ENCODE data around the gene LCE3D.
"Not testable (repeated sequence)": the region's sequence is repeated elsewhere in the genome, so short reads cannot be mapped to it uniquely, and the experiment has no call there.

LCE3D gene

DNA sequence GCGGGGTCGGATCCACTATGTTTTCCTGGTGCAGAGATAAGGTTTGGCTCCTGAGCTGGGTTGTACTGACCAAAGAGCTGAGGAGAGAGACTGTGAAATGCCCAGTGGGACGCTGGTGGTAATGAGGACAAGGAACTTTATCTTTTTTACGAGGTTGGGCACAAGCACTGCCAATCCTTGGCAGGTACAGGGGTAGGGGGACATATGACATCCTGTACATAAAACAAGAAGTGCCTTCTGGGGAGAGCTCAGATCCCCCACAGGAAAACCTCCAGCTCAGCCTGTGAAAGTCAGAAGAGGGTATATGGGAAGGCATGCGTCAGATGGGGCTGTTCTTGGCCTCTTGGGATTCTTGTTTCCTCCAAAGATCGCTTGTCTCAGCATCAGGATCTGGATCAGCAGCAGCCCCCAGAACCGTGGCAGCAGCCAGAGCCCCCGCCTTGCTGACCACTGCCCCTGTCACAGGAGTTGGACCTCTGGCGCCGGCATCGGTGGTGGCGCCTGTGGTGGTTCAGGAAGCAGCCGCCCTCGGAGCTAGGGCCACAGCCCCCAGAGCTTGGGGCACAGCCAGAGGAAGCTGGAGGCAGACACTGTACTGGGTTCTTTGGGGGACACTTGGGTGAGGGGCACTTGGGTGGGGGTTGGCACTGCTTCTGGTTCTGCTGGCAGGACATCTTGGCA is 14.6 kb downstream of the LCE3D start:
- DNase-seq (ENCODE audit: low read depth, low spot score): no peak
- ChIA-PET CTCF (no interaction called here), POLR2A (no interaction called here)
- TF ChIP-seq, protein P1, sequence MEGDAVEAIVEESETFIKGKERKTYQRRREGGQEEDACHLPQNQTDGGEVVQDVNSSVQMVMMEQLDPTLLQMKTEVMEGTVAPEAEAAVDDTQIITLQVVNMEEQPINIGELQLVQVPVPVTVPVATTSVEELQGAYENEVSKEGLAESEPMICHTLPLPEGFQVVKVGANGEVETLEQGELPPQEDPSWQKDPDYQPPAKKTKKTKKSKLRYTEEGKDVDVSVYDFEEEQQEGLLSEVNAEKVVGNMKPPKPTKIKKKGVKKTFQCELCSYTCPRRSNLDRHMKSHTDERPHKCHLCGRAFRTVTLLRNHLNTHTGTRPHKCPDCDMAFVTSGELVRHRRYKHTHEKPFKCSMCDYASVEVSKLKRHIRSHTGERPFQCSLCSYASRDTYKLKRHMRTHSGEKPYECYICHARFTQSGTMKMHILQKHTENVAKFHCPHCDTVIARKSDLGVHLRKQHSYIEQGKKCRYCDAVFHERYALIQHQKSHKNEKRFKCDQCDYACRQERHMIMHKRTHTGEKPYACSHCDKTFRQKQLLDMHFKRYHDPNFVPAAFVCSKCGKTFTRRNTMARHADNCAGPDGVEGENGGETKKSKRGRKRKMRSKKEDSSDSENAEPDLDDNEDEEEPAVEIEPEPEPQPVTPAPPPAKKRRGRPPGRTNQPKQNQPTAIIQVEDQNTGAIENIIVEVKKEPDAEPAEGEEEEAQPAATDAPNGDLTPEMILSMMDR (IDR thresholded peaks at IDR 0.05; ENCODE audit: insufficient read depth, low read length, missing control alignments): no peak
- H3K4me3 ChIP-seq (ENCODE audit: low read depth, low read length): no peak overlapping the region

DNA sequence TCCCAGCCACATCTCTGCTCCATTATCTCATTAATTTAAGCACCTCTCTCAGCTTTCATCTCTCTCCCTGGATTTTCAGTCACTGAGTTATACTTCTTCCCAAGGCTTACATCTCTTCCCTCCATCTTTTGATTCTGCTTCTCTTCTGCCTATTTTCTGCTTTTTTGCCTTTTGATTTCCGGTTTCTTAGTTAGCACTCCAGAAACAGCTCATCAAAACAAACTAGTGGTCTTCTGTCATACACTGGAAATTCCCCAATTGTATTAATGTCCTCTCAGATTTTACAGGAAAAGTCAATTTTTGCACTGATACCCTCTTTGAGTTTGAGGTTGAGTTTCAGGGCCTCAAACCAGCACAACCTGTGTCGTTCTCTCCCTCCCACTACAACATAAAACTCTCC is 15.2 kb downstream of the LCE3D start:
- POLR2A ChIA-PET: no interaction called here
- TF ChIP-seq, protein P1 (IDR thresholded peaks at IDR 0.05; ENCODE audit: insufficient read depth, low read length, missing control alignments): no peak
- CTCF ChIA-PET: no interaction called here
- no peak for DNase-seq (ENCODE audit: low read depth, low spot score)
- H3K4me3 ChIP-seq (ENCODE audit: low read depth, low read length): no peak overlapping the region

DNA sequence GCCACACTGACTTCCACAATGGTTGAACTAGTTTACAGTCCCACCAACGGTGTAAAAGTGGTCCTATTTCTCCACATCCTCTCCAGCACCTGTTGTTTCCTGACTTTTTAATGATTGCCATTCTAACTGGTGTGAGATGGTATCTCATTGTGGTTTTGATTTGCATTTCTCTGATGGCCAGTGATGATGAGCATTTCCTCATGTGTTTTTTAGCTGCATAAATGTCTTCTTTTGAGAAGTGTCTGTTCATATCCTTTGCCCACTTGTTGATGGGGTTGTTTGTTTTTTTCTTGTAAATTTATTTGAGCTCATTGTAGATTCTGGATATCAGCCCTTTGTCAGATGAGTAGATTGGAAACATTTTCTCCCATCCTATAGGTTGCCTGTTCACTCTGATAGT is 32.0 kb downstream of the LCE3D start:
- DNase-seq (ENCODE audit: low read depth, low spot score); POLR2A ChIA-PET; CTCF ChIA-PET; H3K4me3 ChIP-seq (ENCODE audit: low read depth, low read length): not testable (repeated sequence)

DNA sequence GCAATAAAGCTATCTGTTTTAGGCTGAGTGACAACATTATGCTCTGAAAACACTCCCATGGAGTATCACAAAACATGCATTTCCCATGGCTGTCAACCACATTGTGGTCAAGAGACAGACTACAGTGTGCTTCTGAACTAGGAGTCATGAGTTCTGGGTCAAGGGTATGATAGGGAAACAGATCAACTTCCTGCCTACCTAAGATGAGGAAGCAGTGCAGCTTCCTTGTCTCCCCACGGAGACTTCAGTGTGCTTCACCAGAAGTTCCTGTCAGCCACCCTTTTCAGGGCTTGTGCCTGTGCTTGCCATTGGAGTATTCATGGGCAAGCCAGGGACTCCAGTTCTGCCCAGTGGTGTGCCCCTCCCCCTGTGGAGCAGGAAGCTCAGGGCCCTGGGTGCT is 33.6 kb downstream of the LCE3D start:
- ChIA-PET POLR2A (no interaction called here), CTCF (no interaction called here)
- no peak for DNase-seq (ENCODE audit: low read depth, low spot score)
- TF ChIP-seq, protein P1 (IDR thresholded peaks at IDR 0.05; ENCODE audit: insufficient read depth, low read length, missing control alignments): no peak
- no peak overlapping the region for H3K4me3 ChIP-seq (ENCODE audit: low read depth, low read length)

DNA sequence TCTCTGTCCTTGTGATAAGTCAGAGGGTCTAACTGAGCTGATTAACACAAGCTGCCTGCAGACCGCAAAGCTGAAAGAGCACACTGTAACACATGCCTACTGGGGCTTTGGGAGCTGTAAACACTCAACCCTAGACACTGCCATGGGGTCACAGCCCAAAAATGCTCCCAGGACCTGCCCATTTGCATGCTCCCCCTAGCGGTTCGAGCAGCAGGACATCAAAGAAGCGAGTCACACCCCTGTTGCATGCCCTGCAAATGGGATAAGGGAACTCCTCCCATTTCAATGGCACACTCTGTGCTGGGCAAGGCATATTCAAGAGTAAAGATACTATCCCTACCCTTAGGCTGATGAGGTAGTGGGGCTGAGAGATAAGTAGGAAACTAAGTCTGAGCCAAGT is 36.5 kb downstream of the LCE3D start:
- TF ChIP-seq, protein P1 (IDR thresholded peaks at IDR 0.05; ENCODE audit: insufficient read depth, low read length, missing control alignments): no peak

DNA sequence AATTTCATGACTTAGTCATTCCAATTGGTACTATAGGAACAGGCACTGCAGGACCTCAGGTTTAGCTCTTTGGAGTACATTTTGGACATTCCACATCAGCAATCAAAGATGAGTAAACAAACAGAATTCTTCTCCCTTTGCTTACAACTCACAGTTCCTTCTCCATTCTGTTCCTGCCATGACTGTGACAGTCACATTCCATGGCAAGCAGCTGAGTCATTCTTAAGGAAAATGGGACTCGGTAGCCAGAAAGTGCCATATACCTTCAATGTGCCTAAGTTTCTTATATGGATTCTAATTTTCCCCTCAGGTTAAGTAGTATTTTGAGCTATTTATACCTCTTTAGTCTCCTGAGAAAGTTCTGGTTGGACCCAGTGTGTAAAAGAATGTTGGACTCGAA is 40.4 kb downstream of the LCE3D start:
- TF ChIP-seq, protein P1 (IDR thresholded peaks at IDR 0.05; ENCODE audit: insufficient read depth, low read length, missing control alignments): no peak
- ChIA-PET POLR2A (no interaction called here), CTCF (no interaction called here)
- H3K4me3 ChIP-seq (ENCODE audit: low read depth, low read length): no peak overlapping the region
- DNase-seq (ENCODE audit: low read depth, low spot score): no peak

More for the DNA sequence above, 36.5 kb downstream of the LCE3D start:
- ChIA-PET POLR2A (no interaction called here), CTCF (no interaction called here)
- DNase-seq (ENCODE audit: low read depth, low spot score): no peak
- H3K4me3 ChIP-seq (ENCODE audit: low read depth, low read length): no peak overlapping the region

DNA sequence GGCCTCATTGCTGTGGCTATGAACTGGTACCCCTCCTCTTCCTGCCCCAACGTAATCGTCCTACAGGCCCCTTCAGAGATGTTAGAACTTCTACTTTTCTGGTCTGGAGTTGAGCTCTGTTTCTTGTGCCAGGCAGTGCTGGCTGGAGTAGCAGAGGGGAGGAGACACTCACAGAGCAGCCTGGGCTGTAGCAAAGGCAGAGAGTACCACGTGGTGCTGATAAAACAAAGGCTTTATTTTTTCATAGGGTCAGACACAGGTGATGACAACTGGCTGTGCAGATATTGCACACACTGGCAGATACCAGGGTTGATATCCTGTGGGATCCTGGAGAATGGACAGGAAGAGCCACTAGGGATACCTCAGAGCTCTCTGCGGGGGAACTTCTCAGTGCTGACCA is 42.8 kb downstream of the LCE3D start:
- TF ChIP-seq, protein P1 (IDR thresholded peaks at IDR 0.05; ENCODE audit: insufficient read depth, low read length, missing control alignments): no peak
- ChIA-PET POLR2A (no interaction called here), CTCF (no interaction called here)
- no peak for DNase-seq (ENCODE audit: low read depth, low spot score)
- H3K4me3 ChIP-seq (ENCODE audit: low read depth, low read length): no peak overlapping the region

Measured in AG04449 (cell line).